ENCODE data around the gene NRGN. TPM values are rescaled to one million over a fixed set of nuclear protein-coding genes. Genes with fewer than 3 reads are reported as not detected.

NRGN gene
- polyA plus RNA-seq, 1 donor (not counting 4 experiments of a cell fraction or from before 2014, with no cell fraction given) = 0.97 TPM

- H4K20me1 ChIP-seq (ENCODE audit: control insufficient read depth, extremely low read depth, insufficient read depth, low read length) = no peaks in the 10 kb centered on the region
- H2AFZ ChIP-seq (ENCODE audit: control insufficient read depth, low read length) = peak overlapping the region; percentile 58
- no peaks in the 10 kb centered on the region for H3K36me3 ChIP-seq (ENCODE audit: control insufficient read depth in 2 of 2, extremely low read depth in 1 of 2, insufficient read depth in 2 of 2, low read length in 2 of 2)
- no peak for FAIRE-seq
- peak overlapping the region; percentile 85 for H3K4me2 ChIP-seq (ENCODE audit: control insufficient read depth, extremely low read depth, insufficient read depth, low read depth, low read length)
- H3K4me1 ChIP-seq (ENCODE audit: control insufficient read depth, extremely low read depth, insufficient read depth, low read length) = peaks cover 7% of the 10 kb centered on the region
- H3K4me3 ChIP-seq (ENCODE audit: control insufficient read depth in 2 of 3, extremely low read depth in 1 of 3, insufficient read depth in 2 of 3, low read depth in 1 of 3, low read length in 3 of 3) = peak overlapping the region; percentile 25 to 67 (median 65)
- TF ChIP-seq EZH2 (IDR thresholded peaks at IDR 0.05; ENCODE audit: low read length) (peak; percentile 76), CTCF (optimal IDR thresholded peaks at IDR 0.05 in 1 of 3, IDR thresholded peaks at IDR 0.05 in 1 of 3, conservative IDR thresholded peaks at IDR 0.05 in 1 of 3; ENCODE audit: extremely low read depth in 1 of 3, insufficient read depth in 2 of 3, low read length in 3 of 3) (peak; percentile 26 to 49 (median 42))
- no peaks in the 10 kb centered on the region for H3K9me1 ChIP-seq (ENCODE audit: control insufficient read depth, extremely low read depth, insufficient read depth, low read length)
- H3K27ac ChIP-seq (ENCODE audit: control insufficient read depth, insufficient read depth, low read length) = no peak overlapping the region
- peak overlapping the region; percentile 24 for H3K9ac ChIP-seq (ENCODE audit: control insufficient read depth, extremely low read depth, insufficient read depth, low read length)
- dilution Hi-C loops (cut with MboI; ENCODE audit: extremely low pct_ligation_motif_present, low sequenced_read_pairs) = no loop called here
- no peaks in the 10 kb centered on the region for H3K79me2 ChIP-seq (ENCODE audit: control insufficient read depth, insufficient read depth, low read length)
- H3K27me3 ChIP-seq (ENCODE audit: control insufficient read depth, extremely low read depth, insufficient read depth, low read length) = peaks cover 66% of the 10 kb centered on the region
- no peak for DNase-seq (ENCODE audit: low read depth, low spot score)
- no peaks in the 10 kb centered on the region for H3K9me3 ChIP-seq (ENCODE audit: control insufficient read depth, low read depth, low read length)
Observed at GRCh38 chr11:124740277-124740882, 638 bp downstream of the NRGN start.

GRCh38 chr11:124742555-124742954 lies 2.8 kb downstream of the NRGN start:
- H3K27ac ChIP-seq (ENCODE audit: control insufficient read depth, insufficient read depth, low read length) = no peak overlapping the region
- TF ChIP-seq CTCF (optimal IDR thresholded peaks at IDR 0.05 in 1 of 3, IDR thresholded peaks at IDR 0.05 in 1 of 3, conservative IDR thresholded peaks at IDR 0.05 in 1 of 3; ENCODE audit: extremely low read depth in 1 of 3, insufficient read depth in 2 of 3, low read length in 3 of 3) (no peak), EZH2 (IDR thresholded peaks at IDR 0.05; ENCODE audit: low read length) (no peak)
- H3K9me3 ChIP-seq (ENCODE audit: control insufficient read depth, low read depth, low read length) = no peaks in the 10 kb centered on the region
- H3K27me3 ChIP-seq (ENCODE audit: control insufficient read depth, extremely low read depth, insufficient read depth, low read length) = peaks cover 64% of the 10 kb centered on the region
- H3K36me3 ChIP-seq (ENCODE audit: control insufficient read depth in 2 of 2, extremely low read depth in 1 of 2, insufficient read depth in 2 of 2, low read length in 2 of 2) = no peaks in the 10 kb centered on the region
- dilution Hi-C loops (cut with MboI; ENCODE audit: extremely low pct_ligation_motif_present, low sequenced_read_pairs) = no loop called here
- no peaks in the 10 kb centered on the region for H3K79me2 ChIP-seq (ENCODE audit: control insufficient read depth, insufficient read depth, low read length)
- peaks cover 15% of the 10 kb centered on the region for H3K4me1 ChIP-seq (ENCODE audit: control insufficient read depth, extremely low read depth, insufficient read depth, low read length)
- H2AFZ ChIP-seq (ENCODE audit: control insufficient read depth, low read length) = no peak overlapping the region
- DNase-seq (ENCODE audit: low read depth, low spot score) (no peak), FAIRE-seq (no peak)
- H3K9ac ChIP-seq (ENCODE audit: control insufficient read depth, extremely low read depth, insufficient read depth, low read length) = no peak overlapping the region
- H3K4me3 ChIP-seq (ENCODE audit: control insufficient read depth in 2 of 3, extremely low read depth in 1 of 3, insufficient read depth in 2 of 3, low read depth in 1 of 3, low read length in 3 of 3) = no peak overlapping the region
- no peaks in the 10 kb centered on the region for H3K9me1 ChIP-seq (ENCODE audit: control insufficient read depth, extremely low read depth, insufficient read depth, low read length)
- H3K4me2 ChIP-seq (ENCODE audit: control insufficient read depth, extremely low read depth, insufficient read depth, low read depth, low read length) = no peak overlapping the region
- no peaks in the 10 kb centered on the region for H4K20me1 ChIP-seq (ENCODE audit: control insufficient read depth, extremely low read depth, insufficient read depth, low read length)

Data from keratinocyte (primary cell).